H1 (cell line): ENCODE measurements around the gene PELI2. TPM values are rescaled to one million over a fixed set of nuclear protein-coding genes. Genes with fewer than 3 reads are reported as not detected.

Source experiments
- CTCF ChIA-PET: fragments of 300-600 bp; sonication (Branson Sonifier 250); formaldehyde crosslinking; loops from one replicate; lab custom pipeline; 2021; ENCODE audit not compliant: partially characterized antibody; lab: Charles Lee
- POLR2A ChIA-PET: fragments of 300-600 bp; sonication (Branson Sonifier 250); formaldehyde crosslinking; loops from one replicate; lab custom pipeline; 2021; ENCODE audit warnings: inconsistent platforms; ENCODE audit not compliant: partially characterized antibody; lab: Charles Lee
- DNase-seq, 2 experiments: peaks; one replicate each; pipeline versions ENCODE4 v3.0.0 to v3.0.0-alpha.2; 2010 to 2022; ENCODE audit warnings: low spot score in 2 of 2, low read depth in 1 of 2, mixed read lengths in 1 of 2
- FAIRE-seq: peaks from 2 replicates; lab custom pipeline; 2011; peaks lifted over from hg19 to GRCh38; lab: Jason Lieb, UNC
- H2AFZ ChIP-seq: 2 replicates; pipeline ENCODE4 v1.8.1; 2012; ENCODE audit warnings: low read length, inconsistent platforms
- H2AK5ac ChIP-seq: 2 replicates; pipeline ENCODE4 v1.6.1; 2013; ENCODE audit warnings: low read depth, low read length
- H2BK120ac ChIP-seq: replicated peaks from 2 replicates; pipeline ENCODE3; 2013; ENCODE audit warnings: low read depth, low read length, inconsistent platforms
- H2BK12ac ChIP-seq: 2 replicates; pipeline ENCODE4 v1.6.1; 2013; ENCODE audit warnings: low read depth, low read length
- H2BK15ac ChIP-seq: 2 replicates; pipeline ENCODE4 v1.6.1; 2013; ENCODE audit warnings: low read length
- H2BK20ac ChIP-seq: 2 replicates; pipeline ENCODE4 v1.6.1; 2013; ENCODE audit warnings: low read length
- H2BK5ac ChIP-seq: 2 replicates; pipeline ENCODE4 v1.6.1; 2013; ENCODE audit warnings: low read depth, low read length
- H3K14ac ChIP-seq: 2 replicates; pipeline ENCODE4 v1.6.1; 2013; ENCODE audit warnings: inconsistent platforms; ENCODE audit not compliant: insufficient read length
- H3K18ac ChIP-seq: 2 replicates; pipeline ENCODE4 v1.6.1; 2013; ENCODE audit warnings: low read length; ENCODE audit errors: extremely low read depth
- H3K23ac ChIP-seq: 2 replicates; pipeline ENCODE4 v1.6.1; 2013; ENCODE audit warnings: inconsistent platforms; ENCODE audit not compliant: insufficient read length
- H3K23me2 ChIP-seq: 2 replicates; pipeline ENCODE4 v1.6.1; 2013; ENCODE audit warnings: low read depth, low read length
- H3K27ac ChIP-seq: 2 replicates; pipeline ENCODE4 v1.6.1; 2011; ENCODE audit warnings: low read depth, low read length, inconsistent platforms
- H3K27me3 ChIP-seq, 4 experiments: replicated peaks in 1 of 4; 1 replicate in 1 of 4; 2 replicates in 3 of 4; pipeline versions ENCODE4 v1.6.1 to v1.8.1; 2011 to 2013; ENCODE audit warnings: low read length in 3 of 4, mild to moderate bottlenecking in 3 of 4, inconsistent platforms in 2 of 4, mixed read lengths in 2 of 4, moderate library complexity in 1 of 4; ENCODE audit not compliant: control insufficient read depth in 3 of 4, insufficient read depth in 3 of 4; ENCODE audit errors: extremely low read depth in 1 of 4
- H3K36me3 ChIP-seq, 4 experiments: 2 replicates each; pipeline versions ENCODE4 v1.6.1 to v1.8.1; 2011 to 2013; ENCODE audit warnings: mild to moderate bottlenecking in 4 of 4, low read length in 3 of 4, moderate library complexity in 2 of 4, control low read depth in 1 of 4, inconsistent platforms in 1 of 4; ENCODE audit not compliant: insufficient read depth in 4 of 4, control insufficient read depth in 2 of 4
- H3K4ac ChIP-seq: replicated peaks from 2 replicates; pipeline ENCODE3; 2013; ENCODE audit warnings: low read length, low read depth, mixed read lengths, inconsistent platforms; ENCODE audit not compliant: insufficient read length
- H3K4me1 ChIP-seq, 4 experiments: replicated peaks in 1 of 4; 1 replicate in 1 of 4; 2 replicates in 3 of 4; pipeline versions ENCODE4 v1.6.1 to v1.8.1; 2011 to 2013; ENCODE audit warnings: low read length in 3 of 4, inconsistent platforms in 2 of 4, mixed read lengths in 1 of 4; ENCODE audit not compliant: insufficient read depth in 4 of 4, control insufficient read depth in 3 of 4
- H3K4me2 ChIP-seq, 2 experiments: 2 replicates each; pipeline versions ENCODE4 v1.6.1 to v1.8.1; 2011 to 2013; ENCODE audit warnings: low read depth in 2 of 2, low read length in 2 of 2, control low read depth in 1 of 2, inconsistent platforms in 1 of 2, mild to moderate bottlenecking in 1 of 2; ENCODE audit not compliant: insufficient read depth in 1 of 2
- H3K4me3 ChIP-seq, 4 experiments: fragments of 200-600, 300-600 bp in 1 of 4; sonication (generic), shearing (Covaris generic), sonication (Bioruptor Twin) in 1 of 4; 2 replicates each; pipeline versions ENCODE4 v1.5.1 to v1.8.1; 2011 to 2016; ENCODE audit warnings: low read length in 4 of 4, low read depth in 3 of 4, control low read depth in 2 of 4, inconsistent platforms in 2 of 4, mild to moderate bottlenecking in 2 of 4, mixed read lengths in 1 of 4, moderate library complexity in 1 of 4; ENCODE audit not compliant: insufficient read depth in 2 of 4; ENCODE audit errors: extremely low read depth in 1 of 4
- H3K56ac ChIP-seq: replicated peaks from 2 replicates; pipeline ENCODE3; 2013; ENCODE audit warnings: low read depth, mild to moderate bottlenecking, mixed read lengths, low read length, inconsistent platforms; ENCODE audit not compliant: insufficient read length
- H3K79me1 ChIP-seq: 2 replicates; pipeline ENCODE4 v1.6.1; 2013; ENCODE audit warnings: low read depth, low read length, control low read depth
- H3K79me2 ChIP-seq, 2 experiments: 2 replicates each; pipeline versions ENCODE4 v1.6.1 to v1.8.1; 2012 to 2013; ENCODE audit warnings: low read length in 2 of 2, mild to moderate bottlenecking in 2 of 2, inconsistent platforms in 1 of 2; ENCODE audit not compliant: insufficient read depth in 2 of 2, control insufficient read depth in 1 of 2
- H3K9ac ChIP-seq, 4 experiments: replicated peaks in 1 of 4; 1 replicate in 1 of 4; 2 replicates in 3 of 4; pipeline versions ENCODE4 v1.6.1 to v1.8.1; 2011 to 2013; ENCODE audit warnings: low read depth in 3 of 4, low read length in 3 of 4, control low read depth in 2 of 4, mild to moderate bottlenecking in 2 of 4, moderate library complexity in 2 of 4, inconsistent platforms in 1 of 4; ENCODE audit errors: extremely low read depth in 1 of 4
- H3K9me3 ChIP-seq, 2 experiments: 2 replicates each; pipeline versions ENCODE4 v1.6.1 to v1.8.1; 2012 to 2013; ENCODE audit warnings: mild to moderate bottlenecking in 2 of 2, moderate library complexity in 2 of 2, control low read depth in 1 of 2, inconsistent platforms in 1 of 2, low read depth in 1 of 2, low read length in 1 of 2, mixed read lengths in 1 of 2; ENCODE audit not compliant: insufficient read depth in 2 of 2
- H4K20me1 ChIP-seq, 2 experiments: replicated peaks in 1 of 2; 2 replicates each; pipeline versions ENCODE3 to v1.8.1; 2011 to 2013; ENCODE audit warnings: inconsistent platforms in 2 of 2, low read length in 2 of 2, mild to moderate bottlenecking in 1 of 2; ENCODE audit not compliant: insufficient read depth in 2 of 2, control insufficient read depth in 1 of 2
- H4K5ac ChIP-seq: 2 replicates; pipeline ENCODE4 v1.6.1; 2013; ENCODE audit warnings: low read length, low read depth, mixed read lengths, inconsistent platforms; ENCODE audit not compliant: insufficient read length
- H4K8ac ChIP-seq: 2 replicates; pipeline ENCODE4 v1.8.0; 2013; ENCODE audit warnings: mild to moderate bottlenecking, moderate library complexity, low read length, inconsistent platforms; ENCODE audit not compliant: insufficient read depth; ENCODE audit errors: extremely low read depth
- H4K91ac ChIP-seq: replicated peaks from 2 replicates; pipeline ENCODE3; 2013; ENCODE audit warnings: low read length, mixed read lengths, inconsistent platforms; ENCODE audit not compliant: insufficient read length
- CBX8 ChIP-seq: fragments of 300-800, 300-1000 bp; sonication (generic); IDR thresholded peaks from 2 replicates; pipeline ENCODE4 v1.7.1; 2016; ENCODE audit warnings: low read depth, low read length, borderline replicate concordance
- JUN ChIP-seq: IDR thresholded peaks from 2 replicates; pipeline ENCODE4 v1.6.1; 2011; ENCODE audit warnings: low read depth, mild to moderate bottlenecking, improper control_type of control experiment, low read length
- POLR2A ChIP-seq, 2 experiments: IDR thresholded peaks; 1 replicate in 1 of 2; 2 replicates in 1 of 2; pipeline ENCODE4 v1.6.1; 2011; ENCODE audit warnings: low read depth in 2 of 2, low read length in 2 of 2, mild to moderate bottlenecking in 2 of 2; ENCODE audit errors: control extremely low read depth in 1 of 2
- RXRA ChIP-seq: IDR thresholded peaks from 2 replicates; pipeline ENCODE4 v1.6.1; 2011; ENCODE audit warnings: low read depth, mild to moderate bottlenecking, low read length, moderate library complexity; ENCODE audit not compliant: insufficient read depth
- SIRT6 ChIP-seq: IDR thresholded peaks from one replicate; pipeline ENCODE4 v1.7.1; 2012; ENCODE audit warnings: low read length, inconsistent platforms
- SP1 ChIP-seq: IDR thresholded peaks from 2 replicates; pipeline ENCODE4 v1.6.1; 2011; ENCODE audit warnings: low read depth, low read length
- TBP ChIP-seq: IDR thresholded peaks from 2 replicates; pipeline ENCODE4 v1.6.1; 2011; ENCODE audit warnings: low read depth, low read length, improper control_type of control experiment
- WGBS, 2 experiments: shearing (Covaris generic) in 1 of 2; methylation state at CpG; one replicate each; pipeline versions ENCODE4 v1.1.6 to v1.1.7; 2013 to 2015; ENCODE audit warnings: low lambda C conversion rate in 2 of 2, mixed read lengths in 2 of 2, inconsistent platforms in 1 of 2, low coverage in 1 of 2, missing lambda C conversion rate in 1 of 2; ENCODE audit not compliant: insufficient replicate concordance in 2 of 2, insufficient coverage in 1 of 2, insufficient read length in 1 of 2; ENCODE audit errors: extremely low coverage in 1 of 2, missing lambda C conversion rate in 1 of 2; 5-methylcytosine and 5-hydroxymethylcytosine counted together
- polyA plus RNA-seq, 7 experiments: library from polyadenylated mRNA; depleted of rRNA in 3 of 7; stranded (reverse) in 5 of 7; unstranded in 2 of 7; fragments of >200 nt in 5 of 7; fragments of 200-250 nt in 2 of 7; gene quantifications; 1 replicate in 5 of 7; 2 replicates in 1 of 7; 4 replicates in 1 of 7; pipeline versions ENCODE4 v1.2.1 to v1.2.3, GENCODE V29; 2011 to 2013; ENCODE audit warnings: missing spikeins in 2 of 7, mixed read lengths in 2 of 7
- total RNA-seq: library from RNA; stranded (reverse); fragmentation: NEBNext Ultra II Directional; extraction: Animal tissue kit (Norgen Biotek cat#: 25700); gene quantifications from 2 replicates; pipeline ENCODE4 v1.2.1, GENCODE V29; 2021

Gene PELI2
- total and polyA plus RNA-seq, 2 of the 8 experiments (the other 6 are each of a cell fraction or from before 2014, with no cell fraction given) = 14.6 to 25.7 TPM

- H2BK20ac ChIP-seq = no peak overlapping the region
- H3K4ac ChIP-seq = no peak overlapping the region
- no peak overlapping the region for H3K18ac ChIP-seq
- H4K91ac ChIP-seq = no peak overlapping the region
- no peaks in the 10 kb centered on the region for H3K27me3 ChIP-seq
- 91% methylated on average over 3 of the region's 3 CpGs; no CpG with 5 or more reads in 1 of the 2 experiments for whole genome bisulfite sequencing, 2 experiments
- H2AK5ac ChIP-seq = no peak overlapping the region
- DNase-seq = no peak
- H4K5ac ChIP-seq = no peak overlapping the region
- H3K9me3 ChIP-seq = peaks cover 14 to 16% of the 10 kb centered on the region in 2 experiments; a peak in 3 of 4 replicates
- H2BK120ac ChIP-seq = no peak overlapping the region
- H3K79me1 ChIP-seq = no peaks in the 10 kb centered on the region
- H2BK5ac ChIP-seq = no peak overlapping the region
- no peak overlapping the region for H2BK12ac ChIP-seq
- no peak overlapping the region for H3K9ac ChIP-seq
- CTCF ChIA-PET = no interaction called here
- FAIRE-seq = no peak
- no peaks in the 10 kb centered on the region for H3K79me2 ChIP-seq
- H2BK15ac ChIP-seq = no peak overlapping the region
- POLR2A ChIA-PET = no interaction called here
- H4K20me1 ChIP-seq = no peaks in the 10 kb centered on the region
- H3K23ac ChIP-seq = no peak overlapping the region
- no peak overlapping the region for H2AFZ ChIP-seq
- H3K27ac ChIP-seq = no peak overlapping the region
- H4K8ac ChIP-seq = no peak overlapping the region
- H3K56ac ChIP-seq = no peak overlapping the region
- no peaks in the 10 kb centered on the region for H3K23me2 ChIP-seq
- no peak overlapping the region for H3K4me2 ChIP-seq
- peaks cover 0 to 3% (median 0%) of the 10 kb centered on the region in 4 experiments; a peak in 1 of 7 replicates for H3K4me1 ChIP-seq
- no peak overlapping the region for H3K4me3 ChIP-seq
- H3K14ac ChIP-seq = no peak overlapping the region
- H3K36me3 ChIP-seq = no peaks in the 10 kb centered on the region
- TF ChIP-seq JUN (no peak), TBP (no peak), RXRA (no peak), CBX8 (no peak), SP1 (no peak), SIRT6 (no peak), POLR2A (IDR thresholded peaks at IDR 0.05; ENCODE audit: control extremely low read depth in 1 of 2, low read depth in 2 of 2, low read length in 2 of 2) (no peak)
These were observed 154.9 kb downstream of the PELI2 start for GRCh38 chr14:56273155-56273554.
